Endothelial cell of umbilical vein (primary cell): ENCODE measurements around the gene SIGMAR1. TPM values are rescaled to one million over a fixed set of nuclear protein-coding genes. Genes with fewer than 3 reads are reported as not detected.

Source experiments
- Bru-seq: library from RNA; stranded (reverse); fragments of 400-500 nt; gene quantifications from one replicate; lab custom pipeline; 2021; lab: Mats Ljungman, UMichigan
- BruChase-seq, 2 experiments: library from RNA; stranded (reverse); fragments of 400-500 nt; gene quantifications; one replicate each; lab custom pipeline; 2021; lab: Mats Ljungman, UMichigan
- BruUV-seq: library from RNA; stranded (reverse); fragments of 400-500 nt; replicated peaks from 2 replicates; lab custom pipeline; 2021; lab: Mats Ljungman, UMichigan
- CTCF ChIA-PET: fragments of 300-600, 350-600 bp; sonication (Branson Sonifier 250); formaldehyde crosslinking; loops from one replicate; lab custom pipeline; 2021; ENCODE audit warnings: antibody characterized with exemption, inconsistent platforms; lab: Charles Lee
- POLR2A ChIA-PET: fragments of 300-600, 350-600 bp; sonication (Branson Sonifier 250); formaldehyde crosslinking; loops from one replicate; lab custom pipeline; 2021; ENCODE audit warnings: antibody characterized with exemption, inconsistent platforms; lab: Charles Lee
- DNase-seq: peaks from one replicate; pipeline ENCODE4 v3.0.0-alpha.2; 2011; ENCODE audit warnings: low read depth, low spot score
- FAIRE-seq: peaks from 2 replicates; lab custom pipeline; 2011; peaks lifted over from hg19 to GRCh38; lab: Jason Lieb, UNC
- H2AFZ ChIP-seq: 2 replicates; pipeline ENCODE4 v1.6.0; 2012; ENCODE audit warnings: low read depth, low read length, control low read depth, inconsistent platforms
- H3K27ac ChIP-seq: 2 replicates; pipeline ENCODE4 v1.5.1; 2011; ENCODE audit warnings: low read depth, mild to moderate bottlenecking, control low read depth, low read length, moderate library complexity; ENCODE audit not compliant: insufficient read depth
- H3K27me3 ChIP-seq, 2 experiments: 2 replicates each; pipeline versions ENCODE4 v1.6.0 to v1.6.1; 2011; ENCODE audit warnings: low read length in 2 of 2, mixed read lengths in 1 of 2; ENCODE audit not compliant: control insufficient read depth in 2 of 2, insufficient read depth in 2 of 2
- H3K36me3 ChIP-seq, 2 experiments: 2 replicates in 1 of 2; 3 replicates in 1 of 2; pipeline ENCODE4 v1.5.1; 2011; ENCODE audit warnings: low read length in 2 of 2, mild to moderate bottlenecking in 1 of 2, moderate library complexity in 1 of 2; ENCODE audit not compliant: control insufficient read depth in 2 of 2, insufficient read depth in 2 of 2; ENCODE audit errors: extremely low read depth in 1 of 2
- H3K4me1 ChIP-seq: 3 replicates; pipeline ENCODE4 v1.5.1; 2011; ENCODE audit warnings: mild to moderate bottlenecking, low read length; ENCODE audit not compliant: control insufficient read depth, insufficient read depth; ENCODE audit errors: extremely low read depth
- H3K4me2 ChIP-seq: 2 replicates; pipeline ENCODE4 v1.6.1; 2011; ENCODE audit warnings: low read length, control low read depth, mixed read lengths; ENCODE audit not compliant: insufficient read depth
- H3K4me3 ChIP-seq, 3 experiments: fragments of 200-600 bp in 1 of 3; sonication (generic), shearing (Covaris generic) in 1 of 3; replicated peaks in 1 of 3; 2 replicates each; pipeline ENCODE4 v1.5.1; 2011 to 2016; ENCODE audit warnings: control low read depth in 3 of 3, low read length in 3 of 3, mild to moderate bottlenecking in 2 of 3, inconsistent platforms in 1 of 3, low read depth in 1 of 3, moderate library complexity in 1 of 3; ENCODE audit not compliant: insufficient read depth in 1 of 3
- H3K79me2 ChIP-seq: 2 replicates; pipeline ENCODE4 v1.6.0; 2012; ENCODE audit warnings: low read length, inconsistent platforms; ENCODE audit not compliant: control insufficient read depth, insufficient read depth
- H3K9ac ChIP-seq: replicated peaks from 2 replicates; pipeline ENCODE3; 2011; ENCODE audit warnings: low read length, control low read depth; ENCODE audit not compliant: insufficient read depth; ENCODE audit errors: extremely low read depth
- H3K9me1 ChIP-seq: replicated peaks from 3 replicates; pipeline ENCODE4 v1.6.0; 2011; ENCODE audit warnings: mild to moderate bottlenecking, low read length; ENCODE audit not compliant: control insufficient read depth, insufficient read depth; ENCODE audit errors: extremely low read depth
- H3K9me3 ChIP-seq: replicated peaks from 2 replicates; pipeline ENCODE4 v1.5.1; 2012; ENCODE audit warnings: low read length, inconsistent platforms; ENCODE audit not compliant: control insufficient read depth, insufficient read depth
- H4K20me1 ChIP-seq: replicated peaks from 2 replicates; pipeline ENCODE3; 2011; ENCODE audit warnings: mild to moderate bottlenecking, low read length; ENCODE audit not compliant: control insufficient read depth, insufficient read depth; ENCODE audit errors: extremely low read depth
- EZH2 ChIP-seq: IDR thresholded peaks from 2 replicates; pipeline ENCODE4 v1.6.1; 2012; ENCODE audit warnings: borderline replicate concordance, low read depth, mild to moderate bottlenecking, moderate library complexity, low read length, inconsistent platforms; ENCODE audit not compliant: severe bottlenecking
- FOS ChIP-seq: IDR thresholded peaks from 2 replicates; pipeline ENCODE4 v1.6.1; 2011; ENCODE audit warnings: mild to moderate bottlenecking, low read length, moderate library complexity, borderline replicate concordance; ENCODE audit not compliant: insufficient read depth
- GATA2 ChIP-seq: IDR thresholded peaks from 2 replicates; pipeline ENCODE4 v1.7.0; 2011; ENCODE audit warnings: low read depth, mild to moderate bottlenecking, moderate library complexity, mixed read lengths, low read length; ENCODE audit not compliant: insufficient read length, insufficient read depth
- JUN ChIP-seq: IDR thresholded peaks from 2 replicates; pipeline ENCODE4 v1.6.1; 2011; ENCODE audit warnings: borderline replicate concordance, low read depth; ENCODE audit not compliant: insufficient read length, insufficient read depth
- MYC ChIP-seq: IDR thresholded peaks from one replicate; pipeline ENCODE4 v1.6.1; 2011; ENCODE audit warnings: mild to moderate bottlenecking, low read depth, low read length
- POLR2A ChIP-seq: IDR thresholded peaks from 2 replicates; pipeline ENCODE4 v1.6.1; 2012; ENCODE audit warnings: low read depth, mild to moderate bottlenecking, control low read depth, low read length
- POLR2AphosphoS5 ChIP-seq: IDR thresholded peaks from 2 replicates; pipeline ENCODE4 v1.6.1; 2012; ENCODE audit warnings: low read depth, mild to moderate bottlenecking, control low read depth, low read length, moderate library complexity; ENCODE audit not compliant: insufficient read depth
- dilution Hi-C: fragments of 300-500 bp; cut with MboI; formaldehyde crosslinking; loops from one replicate; pipeline ENCODE4 v1.15.0; 2019; ENCODE audit warnings: low sequenced_read_pairs; ENCODE audit not compliant: extremely low pct_ligation_motif_present
- intact Hi-C: fragments of 100-400 bp; cut with micrococcal nuclease; formaldehyde crosslinking; loops from one replicate; pipeline ENCODE4 v1.10.0; 2022
- long read RNA-seq: library from polyadenylated mRNA; stranded (forward); transcript quantifications from one replicate; pipeline ENCODE4 v2.0.0, GENCODE V29; 2021
- polyA minus RNA-seq, 3 experiments: library from RNA; depleted of rRNA, polyadenylated mRNA; stranded (reverse); fragments of >200 nt; gene quantifications; 1 replicate in 1 of 3; 2 replicates in 2 of 3; pipeline ENCODE4 v1.2.3, GENCODE V29; 2011
- polyA plus RNA-seq, 4 experiments: library from polyadenylated mRNA; depleted of rRNA in 3 of 4; stranded (reverse) in 3 of 4; unstranded in 1 of 4; fragments of >200 nt; gene quantifications; 2 replicates each; pipeline versions ENCODE4 v1.2.1 to v1.2.3, GENCODE V29; 2011 to 2012; ENCODE audit warnings: missing spikeins in 1 of 4
- total RNA-seq: library from RNA; stranded (reverse); gene quantifications from 2 replicates; pipeline ENCODE4 v1.2.3, GENCODE V29; 2021
- TF ChIP-seq, protein P1 (sequence below), 2 donors: IDR thresholded peaks; 1 replicate in 1 of 2; 2 replicates in 1 of 2; pipeline ENCODE4 v1.5.1; 2011; ENCODE audit warnings: low read length in 2 of 2, mild to moderate bottlenecking in 2 of 2, moderate library complexity in 2 of 2, control low read depth in 1 of 2, inconsistent platforms in 1 of 2, low read depth in 1 of 2; ENCODE audit not compliant: insufficient read depth in 1 of 2; ENCODE audit errors: extremely low read depth in 1 of 2
- TF ChIP-seq, protein P2 (sequence below): IDR thresholded peaks from 2 replicates; pipeline ENCODE4 v1.6.1; 2011; ENCODE audit not compliant: insufficient read depth, insufficient read length

The SIGMAR1 gene
- 74.1 and 81.2 TPM in 2 replicates for total RNA-seq
- 78.4 and 83.5 TPM in 2 replicates for polyA plus RNA-seq
- polyA plus RNA-seq (2011; cell fraction: cytosol; rRNA removed) = 93.9 and 95.3 TPM in 2 replicates
- 24.7 and 27.2 TPM in 2 replicates for polyA plus RNA-seq (2011; cell fraction: nucleus; rRNA removed)
- polyA plus RNA-seq (2012) = 80.0 and 89.4 TPM in 2 replicates
- polyA minus RNA-seq = 61.6 and 63.3 TPM in 2 replicates
- polyA minus RNA-seq (2011; cell fraction: cytosol; rRNA and poly(A)+ RNA removed) = 98.6 TPM
- 15.2 and 20.8 TPM in 2 replicates for polyA minus RNA-seq (2011; cell fraction: nucleus; rRNA and poly(A)+ RNA removed)
- percentile 82 among the genes with signal in this experiment for Bru-seq, nascent RNA
- BruChase-seq, experiment 1, labeled RNA remaining after a 6-hour chase = percentile 91 among the genes with signal in this experiment
- BruChase-seq, experiment 2, labeled RNA remaining after a 2-hour chase = percentile 77 among the genes with signal in this experiment
- long read RNA-seq, transcript SIGMAR1-201 (4 exons, 1,656 nt) = major isoform, 139 of 238 reads
- long read RNA-seq, transcript SIGMAR1-205 (3 exons, 840 nt) = minor isoform, 6 of 238 reads
- long read RNA-seq, partial matches to known transcripts = 4 of 238 reads
- long read RNA-seq, other reads (novel, unspliced or antisense) = 82 of 238 reads

DNA sequence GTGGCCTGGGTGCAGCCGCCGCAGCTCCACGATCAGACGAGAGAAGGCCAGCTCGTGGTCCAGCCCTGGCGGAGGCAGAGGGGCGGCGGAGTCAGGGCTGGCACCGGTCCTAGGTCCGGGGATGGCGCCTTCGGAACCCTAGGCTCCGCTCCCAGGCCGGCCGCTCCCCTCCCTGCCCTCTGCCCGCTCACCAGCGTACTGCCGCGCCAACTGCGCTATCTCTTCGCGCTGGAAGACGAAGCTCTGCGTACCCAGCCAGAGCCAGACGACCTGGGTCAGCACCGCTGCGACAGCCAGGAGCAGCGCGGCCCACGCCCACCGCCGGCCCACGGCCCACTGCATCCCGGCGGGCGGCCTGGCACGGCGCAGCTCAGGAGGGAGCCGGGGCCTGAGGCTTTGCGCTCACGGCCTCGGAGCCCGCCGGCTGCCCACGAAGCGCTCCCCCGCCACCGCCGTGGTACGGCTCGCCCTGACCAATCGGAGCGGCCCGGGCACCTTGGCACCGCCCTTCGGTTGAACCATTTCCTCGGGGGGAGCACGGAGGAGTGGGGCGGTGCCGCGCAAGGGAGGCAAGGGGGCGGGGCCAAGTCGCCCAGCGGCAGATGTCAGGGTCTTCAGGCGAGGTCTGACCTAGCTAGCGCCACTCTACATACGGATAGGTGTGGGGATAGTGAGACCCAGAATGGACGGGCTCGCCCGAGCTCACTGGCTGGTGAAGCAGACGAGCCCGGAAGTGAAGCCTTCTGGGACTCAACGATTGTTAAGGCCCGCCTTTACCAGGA, at the start of gene SIGMAR1:
Gene SIGMAR1 (minus strand): TSS at position 432 of the 782 bp plus-strand sequence. CDS start 90 bp downstream, at position 342.
- H3K79me2 ChIP-seq = peaks cover 19% of the 10 kb centered on the region
- no peaks in the 10 kb centered on the region for H3K9me1 ChIP-seq
- H3K36me3 ChIP-seq = peaks cover 0 to 2% of the 10 kb centered on the region in 2 experiments
- peak; percentile 91 for DNase-seq
- no peaks in the 10 kb centered on the region for H4K20me1 ChIP-seq
- ChIA-PET CTCF (interaction anchor here (0.8 to 2.7 kb wide), 12 partner anchors 9 to 305 kb away, joined by 3 to 18 read pairs (median 5); partner anchors contain the start of genes DCTN3, GALT and RPP25L), POLR2A (interaction anchor here (1.2 to 1.3 kb wide), 2 partner anchors 9 to 28 kb away, joined by 3 to 7 read pairs; partner anchors contain the start of gene GALT)
- peak within 1 kb of the TSS; percentile 33 for H3K27ac ChIP-seq
- no peaks in the 10 kb centered on the region for H3K27me3 ChIP-seq
- peak within 1 kb of the TSS; percentile 53 for H3K9ac ChIP-seq
- TF ChIP-seq POLR2A = peak; percentile 81
- TF ChIP-seq EZH2 = no peak
- peak; percentile 90 for TF ChIP-seq POLR2AphosphoS5
- TF ChIP-seq GATA2 = no peak
- TF ChIP-seq, protein P1, sequence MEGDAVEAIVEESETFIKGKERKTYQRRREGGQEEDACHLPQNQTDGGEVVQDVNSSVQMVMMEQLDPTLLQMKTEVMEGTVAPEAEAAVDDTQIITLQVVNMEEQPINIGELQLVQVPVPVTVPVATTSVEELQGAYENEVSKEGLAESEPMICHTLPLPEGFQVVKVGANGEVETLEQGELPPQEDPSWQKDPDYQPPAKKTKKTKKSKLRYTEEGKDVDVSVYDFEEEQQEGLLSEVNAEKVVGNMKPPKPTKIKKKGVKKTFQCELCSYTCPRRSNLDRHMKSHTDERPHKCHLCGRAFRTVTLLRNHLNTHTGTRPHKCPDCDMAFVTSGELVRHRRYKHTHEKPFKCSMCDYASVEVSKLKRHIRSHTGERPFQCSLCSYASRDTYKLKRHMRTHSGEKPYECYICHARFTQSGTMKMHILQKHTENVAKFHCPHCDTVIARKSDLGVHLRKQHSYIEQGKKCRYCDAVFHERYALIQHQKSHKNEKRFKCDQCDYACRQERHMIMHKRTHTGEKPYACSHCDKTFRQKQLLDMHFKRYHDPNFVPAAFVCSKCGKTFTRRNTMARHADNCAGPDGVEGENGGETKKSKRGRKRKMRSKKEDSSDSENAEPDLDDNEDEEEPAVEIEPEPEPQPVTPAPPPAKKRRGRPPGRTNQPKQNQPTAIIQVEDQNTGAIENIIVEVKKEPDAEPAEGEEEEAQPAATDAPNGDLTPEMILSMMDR (IDR thresholded peaks at IDR 0.05; ENCODE audit: extremely low read depth in 1 of 2, insufficient read depth in 1 of 2, low read depth in 1 of 2, low read length in 2 of 2) = no peak
- TF ChIP-seq JUN = no peak
- no peak for TF ChIP-seq FOS
- TF ChIP-seq MYC = no peak
- TF ChIP-seq, protein P2, sequence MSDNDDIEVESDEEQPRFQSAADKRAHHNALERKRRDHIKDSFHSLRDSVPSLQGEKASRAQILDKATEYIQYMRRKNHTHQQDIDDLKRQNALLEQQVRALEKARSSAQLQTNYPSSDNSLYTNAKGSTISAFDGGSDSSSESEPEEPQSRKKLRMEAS = peak; percentile 87
- no peaks in the 10 kb centered on the region for H3K9me3 ChIP-seq
- H3K4me3 ChIP-seq = peak within 1 kb of the TSS; percentile 10 to 63 (median 47)
- H3K4me1 ChIP-seq = peaks cover 16% of the 10 kb centered on the region
- FAIRE-seq = peak; percentile 89
- H2AFZ ChIP-seq = peak within 1 kb of the TSS; percentile 86
- peak within 1 kb of the TSS; percentile 64 for H3K4me2 ChIP-seq
- intact Hi-C loops (loop anchor here (1.0 to 2.0 kb wide), 2 partner anchors 9 to 27 kb away; partner anchors contain the start of gene GALT), dilution Hi-C loops (no loop called here)
- no TSS peak for BruUV-seq
